GM12865 (cell line): ENCODE results near the gene ITGBL1.

Experiments used
- DNase-seq: peaks from one replicate; pipeline ENCODE4 v3.0.0; 2010; ENCODE audit warnings: low read depth
- H3K4me3 ChIP-seq: 2 replicates; pipeline ENCODE4 v1.5.1; 2011; ENCODE audit warnings: mild to moderate bottlenecking, low read depth, low read length, control low read depth
- TF ChIP-seq, protein P1 (sequence below): IDR thresholded peaks from 2 replicates; pipeline ENCODE4 v1.5.1; 2011; ENCODE audit warnings: low read length, control low read depth, low read depth, inconsistent platforms; ENCODE audit not compliant: insufficient read depth; ENCODE audit errors: missing control alignments

The ITGBL1 gene

DNA sequence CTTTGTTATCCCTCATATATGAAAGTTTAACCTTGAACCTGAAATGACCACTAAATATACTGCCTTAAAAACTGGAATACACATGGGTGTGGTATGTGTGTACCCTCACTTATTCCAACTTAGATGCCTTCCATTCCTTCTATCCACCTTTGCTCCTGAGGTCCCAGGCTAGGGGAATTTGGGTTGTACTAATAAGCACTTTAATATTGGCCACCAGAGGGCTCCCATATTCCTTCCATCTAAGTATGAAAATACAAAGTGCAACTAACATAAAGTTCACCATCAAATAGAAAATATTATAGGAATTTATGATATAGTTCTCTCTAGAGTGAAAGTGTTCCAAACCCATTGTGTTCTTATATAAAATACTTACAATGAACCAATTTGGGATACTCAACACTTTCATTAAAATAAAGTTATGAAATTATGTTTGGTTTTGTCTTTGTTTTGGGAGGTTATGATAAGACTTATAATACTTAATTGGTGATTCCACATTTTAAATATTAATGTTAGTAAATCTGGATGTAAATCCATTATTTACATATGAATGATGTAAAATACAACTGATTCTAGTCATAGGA, 62.3 kb downstream of the ITGBL1 start:
- H3K4me3 ChIP-seq = no peak overlapping the region
- TF ChIP-seq, protein P1, sequence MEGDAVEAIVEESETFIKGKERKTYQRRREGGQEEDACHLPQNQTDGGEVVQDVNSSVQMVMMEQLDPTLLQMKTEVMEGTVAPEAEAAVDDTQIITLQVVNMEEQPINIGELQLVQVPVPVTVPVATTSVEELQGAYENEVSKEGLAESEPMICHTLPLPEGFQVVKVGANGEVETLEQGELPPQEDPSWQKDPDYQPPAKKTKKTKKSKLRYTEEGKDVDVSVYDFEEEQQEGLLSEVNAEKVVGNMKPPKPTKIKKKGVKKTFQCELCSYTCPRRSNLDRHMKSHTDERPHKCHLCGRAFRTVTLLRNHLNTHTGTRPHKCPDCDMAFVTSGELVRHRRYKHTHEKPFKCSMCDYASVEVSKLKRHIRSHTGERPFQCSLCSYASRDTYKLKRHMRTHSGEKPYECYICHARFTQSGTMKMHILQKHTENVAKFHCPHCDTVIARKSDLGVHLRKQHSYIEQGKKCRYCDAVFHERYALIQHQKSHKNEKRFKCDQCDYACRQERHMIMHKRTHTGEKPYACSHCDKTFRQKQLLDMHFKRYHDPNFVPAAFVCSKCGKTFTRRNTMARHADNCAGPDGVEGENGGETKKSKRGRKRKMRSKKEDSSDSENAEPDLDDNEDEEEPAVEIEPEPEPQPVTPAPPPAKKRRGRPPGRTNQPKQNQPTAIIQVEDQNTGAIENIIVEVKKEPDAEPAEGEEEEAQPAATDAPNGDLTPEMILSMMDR = peak; percentile 49
- DNase-seq = peak; percentile 63

DNA sequence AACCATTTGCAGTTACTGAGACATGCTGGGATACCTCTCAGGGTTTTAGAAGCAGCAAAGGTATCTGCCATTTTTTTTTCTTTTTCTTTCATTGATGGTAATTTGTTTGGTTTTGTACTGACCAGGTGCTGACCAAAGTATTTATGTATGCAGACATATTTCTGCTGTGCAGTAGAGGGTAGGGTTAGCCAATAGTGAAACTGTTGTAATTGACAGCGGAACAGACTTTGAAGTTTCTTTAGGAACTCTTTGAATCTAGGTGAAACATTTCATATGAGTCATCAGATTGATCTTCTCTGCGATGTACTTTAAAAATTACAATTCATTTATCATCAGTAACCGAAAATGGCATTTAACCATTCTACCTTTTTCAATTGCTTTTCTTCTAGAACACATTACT, 63.0 kb downstream of the ITGBL1 start:
- DNase-seq = no peak
- TF ChIP-seq, protein P1 = no peak
- no peak overlapping the region for H3K4me3 ChIP-seq

GRCh38 chr13:101516262-101516661, 63.8 kb downstream of the ITGBL1 start:
- no peak for DNase-seq
- TF ChIP-seq, protein P1 = no peak
- H3K4me3 ChIP-seq = no peak overlapping the region

GRCh38 chr13:101520672-101521071, 68.2 kb downstream of the ITGBL1 start:
- TF ChIP-seq, protein P1 = no peak
- no peak overlapping the region for H3K4me3 ChIP-seq
- peak; percentile 13 for DNase-seq

DNA sequence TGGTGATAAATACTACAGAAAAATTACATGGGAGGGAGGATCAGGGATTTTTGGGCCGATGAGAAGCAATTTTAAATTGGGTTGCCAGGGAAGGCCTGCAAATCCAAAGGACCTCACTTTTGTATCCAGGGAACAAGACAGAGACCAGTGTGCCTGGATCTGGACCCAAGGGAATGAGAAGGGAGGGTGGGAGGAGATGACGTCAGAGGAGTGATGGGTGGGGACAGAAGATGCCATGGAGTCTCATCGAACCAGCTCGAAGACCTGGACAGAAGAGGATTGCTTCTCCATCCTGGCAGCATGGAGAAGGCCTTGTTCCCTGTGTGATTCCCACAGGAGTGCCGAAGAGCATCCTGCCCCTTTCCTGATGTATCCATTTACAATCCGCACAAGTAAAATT, 68.9 kb downstream of the ITGBL1 start:
- TF ChIP-seq, protein P1 = no peak
- DNase-seq = no peak
- no peak overlapping the region for H3K4me3 ChIP-seq

DNA sequence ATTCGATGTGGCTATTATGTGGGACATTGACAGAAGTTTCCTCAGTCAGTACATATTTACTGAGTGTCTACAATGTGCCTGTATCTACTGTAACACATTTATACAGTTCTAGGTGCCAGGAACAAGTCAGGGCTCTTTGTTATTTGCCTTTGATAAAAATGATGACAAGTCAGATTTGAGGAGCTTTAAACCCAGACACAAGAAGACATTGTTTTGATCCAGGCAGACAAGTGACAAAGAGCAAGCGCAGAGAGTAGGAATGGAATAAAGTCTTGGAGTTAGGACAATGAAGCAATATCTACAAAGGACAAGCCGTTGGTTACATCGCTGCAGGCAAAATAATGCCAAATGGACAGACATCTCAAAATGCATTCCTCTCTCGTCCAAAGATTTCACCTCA, 70.1 kb downstream of the ITGBL1 start:
- TF ChIP-seq, protein P1 = no peak
- no peak for DNase-seq
- H3K4me3 ChIP-seq = no peak overlapping the region
